H1 (cell line): ENCODE measurements around the gene TECR.

Source experiments
- EZH2 ChIP-seq: fragments of 200-600 bp; sonication (generic); IDR thresholded peaks from 2 replicates; pipeline ENCODE4 v1.7.1; 2012; ENCODE audit warnings: low read depth, mild to moderate bottlenecking, moderate library complexity, low read length, inconsistent platforms; ENCODE audit not compliant: severe bottlenecking
- JUND ChIP-seq: IDR thresholded peaks from 2 replicates; pipeline ENCODE4 v1.6.1; 2011; ENCODE audit warnings: mild to moderate bottlenecking, improper control_type of control experiment, low read length
- POLR2A ChIP-seq, 2 experiments: IDR thresholded peaks; 1 replicate in 1 of 2; 2 replicates in 1 of 2; pipeline ENCODE4 v1.6.1; 2011; ENCODE audit warnings: low read depth in 2 of 2, low read length in 2 of 2, mild to moderate bottlenecking in 2 of 2; ENCODE audit errors: control extremely low read depth in 1 of 2
- POLR2AphosphoS5 ChIP-seq: IDR thresholded peaks from 2 replicates; pipeline ENCODE4 v1.6.1; 2011; ENCODE audit warnings: low read depth, low read length
- TAF1 ChIP-seq: IDR thresholded peaks from 2 replicates; pipeline ENCODE4 v1.6.1; 2011; ENCODE audit warnings: mild to moderate bottlenecking, low read depth, low read length
- TF ChIP-seq, protein P1 (sequence below), 3 experiments: IDR thresholded peaks; 1 replicate in 2 of 3; 2 replicates in 1 of 3; pipeline versions ENCODE4 v1.5.1 to v1.6.1; 2011; ENCODE audit warnings: low read length in 3 of 3, mild to moderate bottlenecking in 3 of 3, inconsistent platforms in 2 of 3, low read depth in 1 of 3, moderate library complexity in 1 of 3; ENCODE audit not compliant: insufficient read depth in 1 of 3; ENCODE audit errors: control extremely low read depth in 1 of 3

- TF ChIP-seq, protein P1, sequence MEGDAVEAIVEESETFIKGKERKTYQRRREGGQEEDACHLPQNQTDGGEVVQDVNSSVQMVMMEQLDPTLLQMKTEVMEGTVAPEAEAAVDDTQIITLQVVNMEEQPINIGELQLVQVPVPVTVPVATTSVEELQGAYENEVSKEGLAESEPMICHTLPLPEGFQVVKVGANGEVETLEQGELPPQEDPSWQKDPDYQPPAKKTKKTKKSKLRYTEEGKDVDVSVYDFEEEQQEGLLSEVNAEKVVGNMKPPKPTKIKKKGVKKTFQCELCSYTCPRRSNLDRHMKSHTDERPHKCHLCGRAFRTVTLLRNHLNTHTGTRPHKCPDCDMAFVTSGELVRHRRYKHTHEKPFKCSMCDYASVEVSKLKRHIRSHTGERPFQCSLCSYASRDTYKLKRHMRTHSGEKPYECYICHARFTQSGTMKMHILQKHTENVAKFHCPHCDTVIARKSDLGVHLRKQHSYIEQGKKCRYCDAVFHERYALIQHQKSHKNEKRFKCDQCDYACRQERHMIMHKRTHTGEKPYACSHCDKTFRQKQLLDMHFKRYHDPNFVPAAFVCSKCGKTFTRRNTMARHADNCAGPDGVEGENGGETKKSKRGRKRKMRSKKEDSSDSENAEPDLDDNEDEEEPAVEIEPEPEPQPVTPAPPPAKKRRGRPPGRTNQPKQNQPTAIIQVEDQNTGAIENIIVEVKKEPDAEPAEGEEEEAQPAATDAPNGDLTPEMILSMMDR (IDR thresholded peaks at IDR 0.05; ENCODE audit: control extremely low read depth in 1 of 3, insufficient read depth in 1 of 3, low read depth in 1 of 3, low read length in 3 of 3), result no peak
- TF ChIP-seq POLR2A (IDR thresholded peaks at IDR 0.05; ENCODE audit: control extremely low read depth in 1 of 2, low read depth in 2 of 2, low read length in 2 of 2) (no peak), POLR2AphosphoS5 (no peak), TAF1 (no peak), EZH2 (no peak), JUND (no peak)
These were observed 10.0 kb upstream of the TECR start for GRCh38 chr19:14519245-14519859.
